IPS-NIHi11 (cell line): ENCODE results near the gene CP.

Experiments
- DNase-seq: peaks from one replicate; pipeline ENCODE4 v3.0.0; 2012; ENCODE audit warnings: mixed read lengths, low spot score

CP gene

GRCh38 chr3:149186219-149186618, 35.4 kb downstream of the CP start:
- DNase-seq: no peak

DNA sequence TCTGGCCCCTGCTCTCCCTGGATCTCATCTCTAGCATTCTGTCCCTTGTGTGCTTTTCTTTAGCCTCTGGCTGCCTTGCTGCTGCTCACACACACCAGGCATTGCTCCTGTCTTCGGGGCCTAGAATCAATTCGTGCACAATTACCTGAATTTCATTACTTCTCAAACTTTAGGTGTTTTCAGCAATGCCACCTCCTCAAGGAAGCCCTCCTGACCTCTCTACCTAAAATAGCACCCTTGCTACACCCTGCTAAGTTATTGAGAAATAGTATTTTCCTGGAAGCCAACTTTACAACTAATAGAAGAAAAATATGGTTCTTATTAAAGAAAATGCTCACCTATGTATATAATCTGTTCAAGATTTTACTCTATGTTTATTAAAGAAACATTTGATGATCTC, 40.4 kb downstream of the CP start:
- DNase-seq: no peak

GRCh38 chr3:149180057-149180573, 41.5 kb downstream of the CP start:
- DNase-seq: peak; percentile 16

GRCh38 chr3:149179220-149179619, 42.4 kb downstream of the CP start:
- no peak for DNase-seq

GRCh38 chr3:149177122-149177521, 44.5 kb downstream of the CP start:
- no peak for DNase-seq

DNA sequence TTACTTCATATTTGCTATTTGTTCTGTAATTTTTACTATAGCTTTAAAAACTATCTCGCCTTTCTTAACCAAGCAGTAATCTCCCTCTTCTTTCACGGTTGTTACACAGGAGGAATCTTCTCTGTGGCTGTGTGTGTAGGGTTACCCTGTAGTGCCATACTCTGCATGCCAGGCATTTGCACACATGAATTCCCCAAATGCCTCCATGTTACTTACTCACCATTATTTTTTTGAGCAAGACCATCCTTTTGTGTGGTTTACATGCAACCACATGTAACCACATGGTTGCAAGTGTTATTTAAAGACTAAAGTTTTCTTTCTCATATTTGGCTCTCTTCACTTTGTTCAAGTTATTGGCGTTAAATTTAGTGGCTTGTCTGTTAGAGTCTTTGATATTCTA, 46.7 kb downstream of the CP start:
- peak; percentile 20 for DNase-seq

GRCh38 chr3:149170672-149171071, 51.0 kb downstream of the CP start:
- no peak for DNase-seq

DNA sequence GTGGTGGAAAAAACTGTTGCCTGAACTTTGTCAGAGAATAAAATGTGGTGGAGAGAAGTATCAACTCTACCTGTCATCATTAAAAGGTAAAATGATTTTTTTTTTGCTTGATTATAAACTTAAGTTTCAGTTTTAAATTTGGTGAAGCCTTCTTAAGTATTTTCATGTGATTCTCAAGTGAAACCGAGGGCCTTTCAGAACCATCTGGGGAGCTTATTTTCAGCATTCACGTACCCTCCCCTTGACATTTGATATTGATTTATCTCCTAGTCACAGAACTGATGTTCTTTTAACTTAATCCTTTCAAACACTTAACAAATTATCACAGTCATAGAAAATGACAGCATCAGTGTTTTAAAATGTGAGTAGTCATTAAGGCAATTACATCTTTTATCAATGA, 53.7 kb downstream of the CP start:
- DNase-seq: no peak

DNA sequence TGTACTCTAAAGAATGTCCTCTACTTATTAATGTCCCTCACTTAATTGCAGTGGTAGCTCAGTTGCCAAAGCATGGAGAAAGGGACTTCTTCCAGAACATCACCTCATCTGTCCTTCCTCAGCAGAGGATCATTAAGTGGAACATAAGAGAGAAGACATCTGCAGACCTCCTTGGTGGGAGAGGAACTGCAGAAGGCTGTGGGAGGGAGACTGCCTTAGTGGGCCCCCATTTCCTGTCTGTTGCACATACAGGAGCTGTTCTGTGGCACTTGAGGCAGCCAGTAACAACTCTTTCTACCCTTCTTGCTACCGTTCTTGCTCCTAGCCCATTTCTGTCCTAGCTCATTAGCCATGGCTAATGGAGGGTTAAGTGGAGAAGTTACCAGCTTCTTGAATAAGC, 58.6 kb downstream of the CP start:
- no peak for DNase-seq

DNA sequence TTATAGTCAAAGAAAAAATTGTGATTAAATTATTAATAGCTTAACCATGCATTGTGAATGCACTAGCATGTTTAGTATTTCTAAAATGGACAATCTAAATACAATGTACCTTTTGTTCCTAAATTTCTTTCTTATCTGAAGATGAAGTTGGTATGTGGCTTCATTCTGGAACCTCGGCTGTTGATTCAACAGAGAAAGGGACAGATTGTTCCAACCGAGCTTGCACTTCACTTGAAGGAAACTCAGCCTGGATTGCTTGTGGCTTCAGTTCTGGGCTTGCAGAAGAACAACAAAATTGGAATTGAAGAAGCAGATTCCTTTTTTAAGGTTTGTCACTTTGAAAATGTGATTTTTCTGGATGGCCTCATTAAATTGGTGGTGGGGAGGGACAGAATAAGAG, 59.6 kb downstream of the CP start:
- no peak for DNase-seq

- no peak for DNase-seq
These were observed 60.8 kb downstream of the CP start for GRCh38 chr3:149160754-149161300.

DNA sequence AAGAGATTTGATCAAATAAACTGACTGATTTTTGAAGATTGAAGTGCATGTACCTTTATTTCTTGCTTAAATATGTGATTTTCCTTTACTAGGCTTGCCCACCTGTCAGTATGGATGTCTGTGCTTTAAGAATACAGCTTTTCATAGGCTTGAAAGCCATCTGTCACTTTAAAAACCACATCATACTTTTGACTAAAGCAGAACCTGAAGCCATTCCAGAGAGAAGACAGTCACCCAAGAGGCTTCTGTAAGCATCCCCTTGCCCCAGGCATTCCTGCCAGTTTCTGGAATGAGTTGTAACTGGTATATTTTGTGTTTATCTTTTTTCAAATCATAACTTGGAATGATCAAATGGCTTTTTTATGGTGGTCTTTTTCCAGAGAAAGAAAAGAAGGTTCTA, 68.2 kb downstream of the CP start:
- no peak for DNase-seq

DNA sequence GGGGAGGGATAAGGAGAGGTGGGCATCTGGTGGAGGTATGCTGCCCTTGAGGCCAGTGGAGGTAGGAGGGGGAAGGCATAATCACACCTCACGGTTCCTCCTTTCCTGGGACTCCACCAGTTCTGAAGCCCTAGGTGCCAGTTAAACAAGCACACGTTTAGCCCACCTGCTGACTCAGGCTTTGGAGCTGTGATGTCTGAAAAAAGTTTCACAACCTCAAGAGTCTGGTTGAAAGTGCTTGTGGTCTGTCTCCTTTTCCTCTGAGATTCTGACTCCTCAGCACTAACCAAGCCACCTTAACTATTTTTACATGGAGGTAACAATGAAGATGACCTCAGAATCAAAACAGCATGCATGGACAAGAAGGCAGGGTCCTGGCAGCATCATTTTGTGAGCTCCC, 69.2 kb downstream of the CP start:
- DNase-seq: no peak

DNA sequence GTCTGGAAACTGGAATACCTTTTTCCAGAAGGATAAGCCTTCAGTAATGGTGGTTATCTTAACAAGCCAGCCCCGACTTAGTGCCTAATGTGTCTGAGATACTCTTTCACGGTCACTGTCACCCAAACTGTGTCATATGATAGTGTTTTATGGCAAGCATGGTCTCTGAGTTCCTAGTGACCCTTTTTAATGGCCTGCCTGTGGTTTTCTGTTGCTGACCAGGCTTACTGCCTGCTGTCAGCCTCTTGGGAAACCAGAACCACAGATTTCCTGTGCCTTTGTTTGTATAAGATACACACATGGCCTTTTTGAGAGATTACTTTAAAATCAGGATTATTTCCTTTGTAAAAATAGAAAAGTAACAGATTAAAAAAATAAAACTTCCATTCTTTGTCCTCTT, 69.8 kb downstream of the CP start:
- DNase-seq: no peak

DNA sequence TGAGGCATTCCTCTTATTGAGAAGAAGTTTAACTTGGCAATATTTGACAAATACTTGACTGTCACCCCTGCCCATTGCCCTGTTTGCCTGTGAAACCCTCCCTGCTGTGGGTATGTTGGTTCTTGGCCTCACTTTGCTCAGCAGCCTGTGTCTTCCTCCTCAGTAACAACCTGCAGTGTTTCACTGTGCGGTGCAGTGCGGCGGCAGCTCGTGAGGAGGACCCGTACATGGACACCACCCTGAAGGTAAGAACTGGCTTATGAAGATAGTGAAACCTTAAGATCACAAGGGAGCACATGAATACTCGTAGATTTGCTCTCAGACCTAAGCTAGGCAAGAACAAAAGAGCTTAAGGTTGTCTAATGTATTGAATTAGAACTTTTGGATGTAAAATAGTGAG, 71.2 kb downstream of the CP start:
- no peak for DNase-seq

- DNase-seq: no peak
These were observed 75.7 kb downstream of the CP start for GRCh38 chr3:149145974-149146373.

DNA sequence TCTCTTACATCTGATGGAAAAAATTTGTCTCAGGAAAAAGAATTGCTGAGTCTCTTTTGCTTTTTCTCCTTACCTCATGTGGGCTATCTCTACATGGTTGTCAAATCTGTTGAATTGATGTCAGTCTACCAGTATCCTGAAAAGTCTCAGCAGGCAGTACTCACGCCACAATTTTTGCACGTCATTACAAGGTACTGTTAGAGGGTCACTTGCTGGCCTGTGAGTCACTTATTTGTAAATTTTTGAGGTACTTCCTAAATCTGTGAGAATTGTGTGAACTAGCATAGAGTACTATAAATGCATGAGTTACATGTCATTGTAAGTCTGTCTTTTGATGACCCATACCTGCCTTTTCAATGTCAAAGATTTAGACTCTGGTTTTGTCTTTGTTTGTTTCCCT, 76.3 kb downstream of the CP start:
- DNase-seq: no peak

GRCh38 chr3:149142682-149143081, 78.9 kb downstream of the CP start:
- DNase-seq: no peak

DNA sequence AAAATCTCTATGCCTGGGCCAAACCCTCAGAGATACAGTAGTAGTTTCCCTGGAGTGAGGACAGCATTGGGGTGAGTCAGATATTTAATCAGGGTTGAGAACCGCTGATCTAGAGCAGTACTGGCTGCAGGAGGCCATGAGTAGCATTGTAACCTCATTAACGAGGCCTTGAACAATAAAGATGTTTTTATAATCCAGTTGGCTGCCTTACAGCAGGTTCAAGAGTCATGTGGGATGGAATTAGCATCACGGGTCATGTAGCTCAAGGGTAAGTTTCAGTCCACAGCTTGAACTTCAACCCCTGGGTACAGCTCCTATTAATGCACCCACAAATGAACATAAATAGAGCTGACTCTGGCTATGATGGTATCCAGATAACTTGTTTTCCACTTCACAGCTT, 87.1 kb downstream of the CP start:
- no peak for DNase-seq

DNA sequence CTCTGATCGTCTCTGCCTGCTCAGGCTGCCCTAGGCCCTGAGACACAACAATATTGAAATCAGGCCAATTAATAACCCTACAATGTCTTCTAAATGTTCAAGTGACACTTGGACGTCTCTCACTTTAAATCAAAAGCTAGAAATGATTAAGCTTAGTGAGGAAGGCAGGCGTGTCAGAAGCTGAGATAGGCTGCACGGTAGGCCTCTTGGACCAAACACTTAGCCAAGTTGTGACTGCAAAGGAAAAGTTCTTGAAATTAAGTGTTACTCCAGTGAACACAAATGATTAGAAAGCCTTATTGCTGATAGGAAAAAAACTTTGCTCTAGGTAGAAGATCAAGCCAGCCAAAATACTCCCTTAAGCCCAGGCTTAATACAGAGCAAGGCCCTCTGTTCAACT, 90.0 kb downstream of the CP start:
- no peak for DNase-seq

- DNase-seq: peak; percentile 95
These were observed 92.1 kb downstream of the CP start, which contains the start of gene HPS3 for GRCh38 chr3:149129326-149130205. HPS3 (plus strand) TSS chr3:149129638; CDS start chr3:149129724, 86 bp downstream.

DNA sequence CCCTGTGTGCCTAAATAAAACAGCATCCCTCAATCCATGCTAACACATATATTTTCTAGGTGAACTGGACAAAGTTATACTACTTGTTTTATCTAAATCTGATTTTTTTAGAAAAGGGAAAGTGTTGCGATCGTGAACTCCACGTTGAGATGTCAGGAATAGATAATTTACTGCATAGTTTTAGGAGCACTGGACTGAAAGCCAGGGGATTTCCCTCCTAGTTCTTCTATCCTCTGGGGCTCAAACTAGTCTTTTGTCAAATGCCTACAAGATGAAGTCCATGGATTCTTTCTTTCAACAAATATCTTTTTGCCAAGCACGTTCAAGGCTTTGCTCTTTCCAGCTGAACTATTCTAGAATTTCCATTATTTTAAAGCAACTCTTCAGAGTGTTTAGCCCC, 92.8 kb downstream of the CP start:
- DNase-seq: no peak

GRCh38 chr3:149122721-149123578, 98.7 kb downstream of the CP start:
- DNase-seq: no peak
